Thymus (tissue), 11 donors: ENCODE data around the gene PXMP4. TPM values are rescaled to one million over a fixed set of nuclear protein-coding genes. Genes with fewer than 3 reads are reported as not detected.

Experiments
- DNase-seq, 9 donors: peaks; one replicate each; pipeline ENCODE4 v3.0.0-alpha.2; 2013; ENCODE audit warnings: low spot score in 9 of 9, low read depth in 6 of 9, missing footprints in 1 of 9
- H3K27ac ChIP-seq, 2 donors: one replicate each; pipeline ENCODE4 v1.5.1; 2013; ENCODE audit warnings: control low read depth in 1 of 2, low read depth in 1 of 2, low read length in 1 of 2, mild to moderate bottlenecking in 1 of 2, moderate library complexity in 1 of 2
- H3K27me3 ChIP-seq, 2 donors: one replicate each; pipeline ENCODE4 v1.5.1; 2013; ENCODE audit warnings: low read length in 1 of 2; ENCODE audit not compliant: control insufficient read depth in 2 of 2, insufficient read depth in 1 of 2
- H3K36me3 ChIP-seq, 2 donors: one replicate each; pipeline ENCODE4 v1.5.1; 2013; ENCODE audit warnings: low read length in 1 of 2, mild to moderate bottlenecking in 1 of 2, moderate library complexity in 1 of 2; ENCODE audit not compliant: control insufficient read depth in 2 of 2, insufficient read depth in 2 of 2
- H3K4me1 ChIP-seq, 2 donors: one replicate each; pipeline ENCODE4 v1.5.1; 2013; ENCODE audit warnings: low read length in 2 of 2; ENCODE audit not compliant: control insufficient read depth in 2 of 2, insufficient read depth in 2 of 2
- H3K4me3 ChIP-seq, 2 donors: one replicate each; pipeline ENCODE4 v1.5.1; 2013; ENCODE audit warnings: low read length in 2 of 2, control low read depth in 1 of 2, mild to moderate bottlenecking in 1 of 2
- H3K9me3 ChIP-seq, 2 donors: one replicate each; pipeline ENCODE4 v1.5.1; 2013; ENCODE audit warnings: low read length in 1 of 2, mild to moderate bottlenecking in 1 of 2; ENCODE audit not compliant: control insufficient read depth in 2 of 2, insufficient read depth in 1 of 2
- WGBS: extraction: QIAGEN DNeasy Blood & Tissue Kit; methylation state at CpG from one replicate; pipeline ENCODE4 v1.1.7; 2013; 5-methylcytosine and 5-hydroxymethylcytosine counted together
- polyA plus RNA-seq: library from polyadenylated mRNA; stranded (reverse); fragments of 200-250 nt; gene quantifications from one replicate; pipeline ENCODE4 v1.2.3, GENCODE V29; 2013
- total RNA-seq: library from RNA; stranded (reverse); fragments of 120-200 nt; gene quantifications from one replicate; pipeline ENCODE4 v1.2.4, GENCODE V29; 2013
- donor health status: healthy.

PXMP4 gene
- total and polyA plus RNA-seq, 2 donors = 3.8 to 4.0 TPM

GRCh38 chr20:33664762-33665144 lies 55.4 kb downstream of the PXMP4 start:
- Histone ChIP-seq H3K9me3 (peaks cover 0 to 10% of the 10 kb centered on the region in 2 donors), H3K4me3 (no peak overlapping the region), H3K27me3 (peaks cover 3 to 31% of the 10 kb centered on the region in 2 donors), H3K36me3 (peaks cover 0 to 3% of the 10 kb centered on the region in 2 donors), H3K27ac (no peak overlapping the region), H3K4me1 (peaks cover 5 to 43% of the 10 kb centered on the region in 2 donors)
- 98% methylated on average over 2 of the region's 2 CpGs for WGBS
- DNase-seq = no peak

- peaks cover 0 to 3% of the 10 kb centered on the region in 2 donors for H3K36me3 ChIP-seq
- WGBS = 72% methylated on average over 9 of the region's 9 CpGs
- peaks cover 0 to 10% of the 10 kb centered on the region in 2 donors for H3K9me3 ChIP-seq
- peak overlapping the region; percentile 85 to 91 for H3K27ac ChIP-seq
- peaks cover 5 to 43% of the 10 kb centered on the region in 2 donors for H3K4me1 ChIP-seq
- peaks cover 3 to 31% of the 10 kb centered on the region in 2 donors for H3K27me3 ChIP-seq
- peak overlapping the region; percentile 65 to 78 for H3K4me3 ChIP-seq
- DNase-seq = no peak
These were observed 55.9 kb downstream of the PXMP4 start for GRCh38 chr20:33664085-33664761.

DNA sequence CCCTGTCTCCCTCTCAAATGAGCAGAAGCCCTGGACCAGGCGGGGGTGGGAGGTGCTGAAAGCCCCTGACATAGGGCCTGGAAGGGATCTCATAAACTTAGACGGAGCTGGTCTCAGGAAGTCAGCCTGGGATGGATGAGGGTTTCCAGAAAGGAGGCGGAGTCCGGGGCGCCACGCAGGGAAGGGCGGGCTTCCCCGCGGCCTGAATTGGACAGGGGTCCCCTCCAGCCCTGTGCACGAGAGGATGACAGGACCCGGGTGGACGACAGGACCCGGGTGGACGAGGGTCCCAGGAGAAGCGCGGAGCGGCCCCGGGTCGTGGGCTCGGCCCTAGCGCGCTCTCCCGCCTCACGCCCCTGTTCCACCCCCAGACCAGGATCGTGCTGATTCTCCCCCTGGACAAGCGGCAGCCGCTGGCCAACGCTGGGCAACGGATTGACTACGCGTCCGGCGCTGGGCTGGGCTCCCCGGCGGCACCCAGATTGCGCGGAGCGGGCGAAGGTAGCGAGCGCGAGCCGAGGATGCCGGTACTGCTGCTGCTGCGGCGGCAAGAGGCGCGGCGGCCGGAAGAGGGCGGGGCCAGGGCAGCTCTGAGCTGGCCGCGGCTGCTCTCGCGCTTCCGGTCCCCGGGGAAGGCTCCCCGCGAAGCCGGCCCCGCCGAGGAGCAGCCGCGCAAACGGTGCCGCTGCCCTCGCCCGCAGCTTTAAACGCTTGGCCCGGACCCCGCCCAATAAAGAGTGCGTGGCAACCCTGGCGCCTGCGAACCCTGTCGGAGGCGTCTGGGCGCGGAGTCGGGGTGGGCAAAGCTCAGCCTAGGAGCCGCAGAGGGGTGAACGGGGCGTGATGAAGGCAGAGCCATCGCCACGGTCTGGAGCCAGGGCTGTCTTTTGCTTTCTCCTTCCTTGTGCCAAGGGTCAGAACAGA lies 56.7 kb downstream of the PXMP4 start:
- peaks cover 5 to 41% of the 10 kb centered on the region in 2 donors for H3K4me1 ChIP-seq
- peaks cover 0 to 5% of the 10 kb centered on the region in 2 donors for H3K36me3 ChIP-seq
- H3K27me3 ChIP-seq = peaks cover 3 to 31% of the 10 kb centered on the region in 2 donors
- H3K9me3 ChIP-seq = peaks cover 0 to 10% of the 10 kb centered on the region in 2 donors
- peak in 5 of 9 donors; percentile 70 to 90 (median 83) for DNase-seq
- peak overlapping the region; percentile 65 to 78 for H3K4me3 ChIP-seq
- 2% methylated on average over 84 of the region's 84 CpGs for WGBS
- peak overlapping the region; percentile 85 to 91 for H3K27ac ChIP-seq

- WGBS = 98% methylated on average over 10 of the region's 10 CpGs
- peaks cover 0 to 31% of the 10 kb centered on the region in 2 donors for H3K4me1 ChIP-seq
- no peak for DNase-seq
These were observed 57.9 kb downstream of the PXMP4 start, which contains the start of gene C20orf144 for GRCh38 chr20:33662172-33662571. Gene C20orf144, plus strand, starts transcription at chr20:33662327. Its CDS starts 19 bp downstream, at chr20:33662346.

DNA sequence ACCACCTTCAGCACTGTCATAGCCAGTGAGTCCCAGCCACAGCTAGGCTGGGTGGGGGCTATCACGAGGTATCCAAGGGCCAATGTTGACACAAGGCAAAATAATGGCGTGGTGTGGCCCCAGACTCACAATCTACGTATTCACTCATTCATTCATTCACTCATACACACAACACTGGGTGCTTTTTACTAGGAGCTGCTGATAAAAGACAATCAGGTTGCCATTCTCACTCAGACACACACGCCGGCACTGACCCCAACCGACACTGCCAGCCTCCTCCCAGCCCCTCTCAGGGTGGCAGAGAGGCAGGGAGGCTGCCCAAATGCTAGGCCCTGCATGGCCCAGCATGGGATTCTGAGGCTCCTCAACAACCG lies 59.4 kb downstream of the PXMP4 start:
- 97% methylated on average over 7 of the region's 7 CpGs for WGBS
- no peak for DNase-seq
- H3K4me1 ChIP-seq = peaks cover 0 to 20% of the 10 kb centered on the region in 2 donors

More at GRCh38 chr20:33662172-33662571, 57.9 kb downstream of the PXMP4 start, which contains the start of gene C20orf144:
- Histone ChIP-seq H3K4me3 (peak within 1 kb of the TSS; percentile 65 to 78), H3K36me3 (peaks cover 0 to 9% of the 10 kb centered on the region in 2 donors), H3K9me3 (peaks cover 0 to 4% of the 10 kb centered on the region in 2 donors), H3K27ac (peak within 1 kb of the TSS; percentile 77 to 91), H3K27me3 (peaks cover 3 to 19% of the 10 kb centered on the region in 2 donors)

DNA sequence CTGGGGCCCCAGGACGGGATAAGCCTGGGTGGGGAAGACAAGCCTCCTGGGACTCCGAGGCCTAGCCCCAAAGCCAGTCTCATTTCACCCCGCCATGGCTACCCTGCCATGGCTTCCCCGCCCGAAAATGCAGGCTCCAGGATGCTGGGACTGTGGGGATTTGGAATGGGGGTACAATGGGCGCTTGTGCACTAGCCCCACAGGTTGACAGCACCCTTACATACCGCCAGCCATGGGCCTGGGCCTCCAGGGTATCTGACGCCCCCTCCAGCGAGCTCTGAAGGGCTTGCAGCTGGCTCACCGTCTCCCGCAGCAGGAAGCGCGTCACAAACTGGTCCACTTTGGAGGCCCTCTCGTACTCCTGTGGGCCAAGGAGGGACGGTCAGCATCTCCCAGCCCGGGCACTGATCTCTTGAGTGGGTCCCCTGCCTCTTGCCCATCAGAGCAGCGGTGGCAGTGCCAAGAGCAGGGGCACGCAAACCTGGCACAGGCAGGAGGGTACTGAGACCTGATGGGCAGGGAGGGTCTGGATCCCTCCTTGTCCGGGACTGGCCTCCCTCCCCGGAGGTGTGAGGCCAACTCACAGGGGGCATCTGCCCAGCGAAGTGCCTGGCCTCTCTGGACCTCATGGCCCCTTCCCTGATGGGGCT lies 60.0 kb downstream of the PXMP4 start:
- peaks cover 0 to 20% of the 10 kb centered on the region in 2 donors for H3K4me1 ChIP-seq

More for the DNA sequence above, 59.4 kb downstream of the PXMP4 start:
- Histone ChIP-seq H3K27ac (no peak overlapping the region), H3K9me3 (peaks cover 0 to 4% of the 10 kb centered on the region in 2 donors), H3K4me3 (no peak overlapping the region), H3K27me3 (peaks cover 0 to 4% of the 10 kb centered on the region in 2 donors), H3K36me3 (peaks cover 0 to 9% of the 10 kb centered on the region in 2 donors)

GRCh38 chr20:33659341-33660034 lies 60.6 kb downstream of the PXMP4 start:
- Histone ChIP-seq H3K4me3 (no peak overlapping the region), H3K4me1 (peaks cover 0 to 17% of the 10 kb centered on the region in 2 donors), H3K27ac (no peak overlapping the region), H3K9me3 (peaks cover 0 to 4% of the 10 kb centered on the region in 2 donors), H3K27me3 (peaks cover 0 to under 1% of the 10 kb centered on the region in 2 donors), H3K36me3 (peaks cover 0 to 9% of the 10 kb centered on the region in 2 donors)
- no peak for DNase-seq
- 98% methylated on average over 32 of the region's 32 CpGs for WGBS

More for the DNA sequence above, 60.0 kb downstream of the PXMP4 start:
- Histone ChIP-seq H3K4me3 (no peak overlapping the region), H3K9me3 (peaks cover 0 to 4% of the 10 kb centered on the region in 2 donors), H3K27me3 (peaks cover 0 to 2% of the 10 kb centered on the region in 2 donors), H3K36me3 (peaks cover 0 to 9% of the 10 kb centered on the region in 2 donors), H3K27ac (no peak overlapping the region)
- 95% methylated on average over 21 of the region's 21 CpGs for WGBS
- DNase-seq = no peak

DNA sequence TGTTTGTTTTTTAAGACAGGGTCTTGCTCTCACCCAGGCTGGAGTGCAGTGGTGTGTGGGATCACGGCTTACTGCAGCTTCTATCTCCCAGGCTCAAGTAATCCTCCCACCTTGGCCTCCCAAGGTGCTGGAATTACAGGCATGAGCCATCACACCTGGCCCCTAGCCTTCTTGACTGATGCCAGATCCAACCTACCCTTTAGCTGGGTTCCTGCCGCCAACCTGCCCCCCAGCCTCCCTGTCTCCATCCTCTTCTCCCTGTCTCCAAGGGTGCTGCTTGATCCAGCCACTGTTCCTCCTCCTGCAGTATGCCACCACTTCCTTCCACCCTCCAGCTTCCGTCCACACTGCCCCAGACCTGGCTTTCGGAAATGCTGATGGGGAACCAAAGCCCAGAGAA lies 61.2 kb downstream of the PXMP4 start:
- Histone ChIP-seq H3K36me3 (peaks cover 0 to 9% of the 10 kb centered on the region in 2 donors), H3K9me3 (peaks cover 0 to 4% of the 10 kb centered on the region in 2 donors), H3K4me3 (no peak overlapping the region), H3K27me3 (no peaks in the 10 kb centered on the region), H3K4me1 (peaks cover 0 to 12% of the 10 kb centered on the region in 2 donors), H3K27ac (no peak overlapping the region)
- DNase-seq = no peak
- WGBS = 98% methylated on average over 4 of the region's 4 CpGs
